ENCODE results near the gene AGMO. TPM values are rescaled to one million over a fixed set of nuclear protein-coding genes. Genes with fewer than 3 reads are reported as not detected.

The AGMO gene
- total RNA-seq, 1 donor from 2014 or later: not detected

GRCh38 chr7:15457990-15458955 lies 103.5 kb downstream of the AGMO start:
- no peaks in the 10 kb centered on the region for H3K9me3 Mint-ChIP-seq (ENCODE audit: unreplicated experiment)
- H3K4me1 Mint-ChIP-seq (ENCODE audit: unreplicated experiment): no peaks in the 10 kb centered on the region
- H3K4me3 Mint-ChIP-seq (ENCODE audit: unreplicated experiment): no peak overlapping the region
- H3K36me3 Mint-ChIP-seq (ENCODE audit: low read depth, unreplicated experiment): no peaks in the 10 kb centered on the region
- no peak for DNase-seq (ENCODE audit: low spot score)
- no peak overlapping the region for H3K27ac Mint-ChIP-seq (ENCODE audit: unreplicated experiment)
- no peaks in the 10 kb centered on the region for H3K27me3 Mint-ChIP-seq (ENCODE audit: unreplicated experiment)
- TF ChIP-seq CTCF (IDR thresholded peaks at IDR 0.05; ENCODE audit: unreplicated experiment): no peak

- Mint-ChIP-seq H3K4me3 (ENCODE audit: unreplicated experiment) (no peak overlapping the region), H3K4me1 (ENCODE audit: unreplicated experiment) (no peaks in the 10 kb centered on the region), H3K9me3 (ENCODE audit: unreplicated experiment) (no peaks in the 10 kb centered on the region), H3K27me3 (ENCODE audit: unreplicated experiment) (no peaks in the 10 kb centered on the region), H3K27ac (ENCODE audit: unreplicated experiment) (no peak overlapping the region), H3K36me3 (ENCODE audit: low read depth, unreplicated experiment) (no peaks in the 10 kb centered on the region)
- TF ChIP-seq CTCF (IDR thresholded peaks at IDR 0.05; ENCODE audit: unreplicated experiment): no peak
- no peak for DNase-seq (ENCODE audit: low spot score)
These were observed 109.1 kb downstream of the AGMO start for GRCh38 chr7:15452670-15453069.

GRCh38 chr7:15446722-15447121 lies 115.1 kb downstream of the AGMO start:
- H3K27ac Mint-ChIP-seq (ENCODE audit: unreplicated experiment): no peak overlapping the region
- H3K4me1 Mint-ChIP-seq (ENCODE audit: unreplicated experiment): no peaks in the 10 kb centered on the region
- H3K4me3 Mint-ChIP-seq (ENCODE audit: unreplicated experiment): no peak overlapping the region
- no peaks in the 10 kb centered on the region for H3K36me3 Mint-ChIP-seq (ENCODE audit: low read depth, unreplicated experiment)
- DNase-seq (ENCODE audit: low spot score): no peak
- H3K9me3 Mint-ChIP-seq (ENCODE audit: unreplicated experiment): no peaks in the 10 kb centered on the region
- no peak for TF ChIP-seq CTCF (IDR thresholded peaks at IDR 0.05; ENCODE audit: unreplicated experiment)
- H3K27me3 Mint-ChIP-seq (ENCODE audit: unreplicated experiment): no peaks in the 10 kb centered on the region

GRCh38 chr7:15446280-15446679 lies 115.5 kb downstream of the AGMO start:
- Mint-ChIP-seq H3K9me3 (ENCODE audit: unreplicated experiment) (no peaks in the 10 kb centered on the region), H3K36me3 (ENCODE audit: low read depth, unreplicated experiment) (no peaks in the 10 kb centered on the region), H3K4me3 (ENCODE audit: unreplicated experiment) (no peak overlapping the region), H3K27me3 (ENCODE audit: unreplicated experiment) (no peaks in the 10 kb centered on the region), H3K4me1 (ENCODE audit: unreplicated experiment) (no peaks in the 10 kb centered on the region), H3K27ac (ENCODE audit: unreplicated experiment) (no peak overlapping the region)
- no peak for DNase-seq (ENCODE audit: low spot score)
- TF ChIP-seq CTCF (IDR thresholded peaks at IDR 0.05; ENCODE audit: unreplicated experiment): no peak

- Mint-ChIP-seq H3K27me3 (ENCODE audit: unreplicated experiment) (no peaks in the 10 kb centered on the region), H3K4me1 (ENCODE audit: unreplicated experiment) (no peaks in the 10 kb centered on the region), H3K9me3 (ENCODE audit: unreplicated experiment) (no peaks in the 10 kb centered on the region), H3K27ac (ENCODE audit: unreplicated experiment) (no peak overlapping the region), H3K36me3 (ENCODE audit: low read depth, unreplicated experiment) (no peaks in the 10 kb centered on the region), H3K4me3 (ENCODE audit: unreplicated experiment) (no peak overlapping the region)
- DNase-seq (ENCODE audit: low spot score): no peak
- no peak for TF ChIP-seq CTCF (IDR thresholded peaks at IDR 0.05; ENCODE audit: unreplicated experiment)
These were observed 119.9 kb downstream of the AGMO start for GRCh38 chr7:15441915-15442314.
